GM21526 (cell line): ENCODE data around the gene KCNJ12.

Experiments
- ATAC-seq: cut with Tn5 transposase; IDR thresholded peaks from one replicate; pipeline ENCODE4 v1.9.1; 2021; ENCODE audit warnings: moderate library complexity; ENCODE audit not compliant: unreplicated experiment, low FRiP score

KCNJ12 gene

GRCh38 chr17:21463779-21464407 is 87.7 kb downstream of the KCNJ12 start:
- ATAC-seq: no peak

- no peak for ATAC-seq
These were observed 88.5 kb downstream of the KCNJ12 start for GRCh38 chr17:21464611-21465021.

- ATAC-seq: no peak
These were observed 90.4 kb downstream of the KCNJ12 start for GRCh38 chr17:21466550-21466949.

DNA sequence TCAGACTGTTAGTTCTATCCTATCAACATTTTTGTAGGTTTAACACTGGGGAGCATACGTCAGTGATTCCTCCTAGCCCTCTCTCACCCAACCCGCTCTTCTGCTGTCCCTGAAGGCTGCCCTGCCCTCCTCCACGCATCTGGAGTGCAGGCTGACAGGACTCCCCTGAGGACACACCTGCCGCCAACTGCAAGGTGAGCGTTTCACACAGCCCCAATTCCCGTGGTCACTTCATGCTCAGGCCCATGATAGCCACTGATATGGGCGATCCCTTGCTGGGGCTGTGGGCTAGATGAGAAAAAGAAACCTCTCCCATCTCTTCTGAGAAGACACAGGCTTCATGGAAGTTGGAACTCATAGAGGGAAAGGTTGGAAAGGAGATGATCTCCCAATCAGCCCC is 91.0 kb downstream of the KCNJ12 start:
- no peak for ATAC-seq

- no peak for ATAC-seq
These were observed 91.8 kb downstream of the KCNJ12 start for GRCh38 chr17:21467739-21468490.
